Naive thymus-derived CD8-positive, alpha-beta T cell (primary cell): ENCODE measurements around the gene SOCS7. TPM values are rescaled to one million over a fixed set of nuclear protein-coding genes. Genes with fewer than 3 reads are reported as not detected.
"Not testable (repeated sequence)": the region's sequence is repeated elsewhere in the genome, so short reads cannot be mapped to it uniquely, and the experiment has no call there.

Source experiments
- ATAC-seq, 2 donors: fragments of 150-1000 bp; cut with Tn5 transposase in 1 of 2; sonication (Bioruptor Pico), chemical (Tn5 transposase) in 1 of 2; 1 replicate in 1 of 2; 2 replicates in 1 of 2; pipeline ENCODE4 v1.10.0; 2021; ENCODE audit warnings: mild to moderate bottlenecking in 2 of 2, moderate library complexity in 2 of 2
- POLR2A ChIA-PET: fragments of 350-600 bp; sonication (Branson Sonifier 250); formaldehyde crosslinking; loops from one replicate; lab custom pipeline; 2021; ENCODE audit warnings: antibody characterized with exemption; lab: Charles Lee
- DNase-seq, 10 donors: peaks; one replicate each; pipeline versions ENCODE4 v3.0.0 to v3.0.0-alpha.2; 2020 to 2022
- H3K27ac Mint-ChIP-seq, 10 donors: one replicate each; pipeline ENCODE4 v1.8.0; 2020 to 2022; ENCODE audit warnings: mild to moderate bottlenecking in 10 of 10, mixed read lengths in 10 of 10, moderate library complexity in 4 of 10, inconsistent platforms in 1 of 10
- H3K27me3 Mint-ChIP-seq, 5 donors: one replicate each; pipeline ENCODE4 v1.8.0; 2021 to 2022; ENCODE audit warnings: mixed read lengths in 5 of 5
- H3K36me3 Mint-ChIP-seq, 3 donors: one replicate each; pipeline ENCODE4 v1.8.0; 2020 to 2022; ENCODE audit warnings: mixed read lengths in 3 of 3, mild to moderate bottlenecking in 2 of 3, inconsistent platforms in 1 of 3
- H3K4me1 Mint-ChIP-seq, 4 donors: one replicate each; pipeline ENCODE4 v1.8.0; 2021 to 2022; ENCODE audit warnings: mixed read lengths in 4 of 4
- H3K4me3 Mint-ChIP-seq, 10 donors: one replicate each; pipeline ENCODE4 v1.8.0; 2020 to 2022; ENCODE audit warnings: mild to moderate bottlenecking in 10 of 10, mixed read lengths in 10 of 10, moderate library complexity in 6 of 10, inconsistent platforms in 1 of 10
- H3K9me3 Mint-ChIP-seq, 9 donors: one replicate each; pipeline ENCODE4 v1.8.0; 2020 to 2022; ENCODE audit warnings: mixed read lengths in 9 of 9, mild to moderate bottlenecking in 3 of 9, inconsistent platforms in 1 of 9, moderate library complexity in 1 of 9
- polyA plus RNA-seq, 3 donors: library from polyadenylated mRNA; unstranded; fragments of 300-500 nt; fragmentation: Illumina TruSeq; gene quantifications; one replicate each; pipeline ENCODE4 v1.2.3, GENCODE V29; 2021
- total RNA-seq, 8 experiments: library from RNA in 2 of 8; stranded (reverse) in 2 of 8; gene quantifications; one replicate each; pipeline ENCODE4 v1.2.3 and lab custom pipeline; 2021 to 2026

The SOCS7 gene
- total and polyA plus RNA-seq, 5 experiments from 2014 or later, result 0.66 to 21.7 (median 1.2) TPM

GRCh38 chr17:38428112-38428642, 76.5 kb downstream of the SOCS7 start, which contains the start of gene ARHGAP23:
Gene ARHGAP23, plus strand, starts transcription at chr17:38428464. Its CDS starts 22 bp downstream, at chr17:38428486.
- H3K36me3 Mint-ChIP-seq, result peaks cover 0 to 2% (median 0%) of the 10 kb centered on the region in 3 donors
- peak within 1 kb of the TSS; percentile 64 to 88 (median 82) for H3K4me3 Mint-ChIP-seq
- POLR2A ChIA-PET, result no interaction called here
- DNase-seq (peak in 8 of 10 donors; percentile 24 to 58 (median 36)), ATAC-seq (peak; percentile 59 to 74)
- no peaks in the 10 kb centered on the region for H3K9me3 Mint-ChIP-seq
- H3K27ac Mint-ChIP-seq, result peak within 1 kb of the TSS in 6 of 10 donors; percentile 35 to 78 (median 46)
- H3K27me3 Mint-ChIP-seq, result peaks cover 11 to 27% (median 17%) of the 10 kb centered on the region in 5 donors
- H3K4me1 Mint-ChIP-seq, result peaks cover 10 to 23% (median 14%) of the 10 kb centered on the region in 4 donors

- no peak overlapping the region for H3K27ac Mint-ChIP-seq
- DNase-seq, result no peak
- ATAC-seq, result peak; percentile 33 to 38
- peaks cover 8 to 21% (median 12%) of the 10 kb centered on the region in 5 donors for H3K27me3 Mint-ChIP-seq
- H3K36me3 Mint-ChIP-seq, result no peaks in the 10 kb centered on the region
- peaks cover 10 to 23% (median 13%) of the 10 kb centered on the region in 4 donors for H3K4me1 Mint-ChIP-seq
- H3K4me3 Mint-ChIP-seq, result peak overlapping the region; percentile 50 to 83 (median 70)
- POLR2A ChIA-PET, result no interaction called here
- no peaks in the 10 kb centered on the region for H3K9me3 Mint-ChIP-seq
Measured at GRCh38 chr17:38428643-38429371, 77.2 kb downstream of the SOCS7 start.

- no peaks in the 10 kb centered on the region for H3K36me3 Mint-ChIP-seq
- H3K9me3 Mint-ChIP-seq, result no peaks in the 10 kb centered on the region
- H3K27ac Mint-ChIP-seq, result peak overlapping the region in 3 of 10 donors; percentile 22 to 52 (median 25)
- peak overlapping the region; percentile 47 to 83 (median 70) for H3K4me3 Mint-ChIP-seq
- ATAC-seq (no peak), DNase-seq (no peak)
- peaks cover 10 to 21% (median 13%) of the 10 kb centered on the region in 4 donors for H3K4me1 Mint-ChIP-seq
- peaks cover 5 to 13% (median 12%) of the 10 kb centered on the region in 5 donors for H3K27me3 Mint-ChIP-seq
- POLR2A ChIA-PET, result no interaction called here
Measured at GRCh38 chr17:38429476-38430100, 77.9 kb downstream of the SOCS7 start.

GRCh38 chr17:38430316-38430715, 78.7 kb downstream of the SOCS7 start:
- H3K4me3 Mint-ChIP-seq, result peak overlapping the region in 6 of 10 donors; percentile 53 to 77 (median 67)
- H3K36me3 Mint-ChIP-seq, result no peaks in the 10 kb centered on the region
- H3K27me3 Mint-ChIP-seq, result peaks cover 1 to 7% (median 5%) of the 10 kb centered on the region in 5 donors
- no peak for ATAC-seq
- no peaks in the 10 kb centered on the region for H3K9me3 Mint-ChIP-seq
- DNase-seq, result no peak
- POLR2A ChIA-PET, result no interaction called here
- peak overlapping the region in 1 of 10 donors; percentile 50 for H3K27ac Mint-ChIP-seq
- H3K4me1 Mint-ChIP-seq, result peaks cover 8 to 15% (median 12%) of the 10 kb centered on the region in 4 donors

- peak overlapping the region in 1 of 10 donors; percentile 24 for H3K27ac Mint-ChIP-seq
- ATAC-seq (no peak), DNase-seq (no peak)
- no peaks in the 10 kb centered on the region for H3K9me3 Mint-ChIP-seq
- H3K36me3 Mint-ChIP-seq, result no peaks in the 10 kb centered on the region
- POLR2A ChIA-PET, result no interaction called here
- peak overlapping the region in 4 of 10 donors; percentile 0 to 13 (median 6) for H3K4me3 Mint-ChIP-seq
- peaks cover 0 to 4% (median 1%) of the 10 kb centered on the region in 5 donors for H3K27me3 Mint-ChIP-seq
- peaks cover 8 to 15% (median 11%) of the 10 kb centered on the region in 4 donors for H3K4me1 Mint-ChIP-seq
Measured at GRCh38 chr17:38430822-38431221, 79.2 kb downstream of the SOCS7 start.

GRCh38 chr17:38431346-38432145, 79.9 kb downstream of the SOCS7 start:
- Mint-ChIP-seq H3K9me3 (no peaks in the 10 kb centered on the region), H3K4me3 (peak overlapping the region in 4 of 10 donors; percentile 4 to 13 (median 7)), H3K36me3 (no peaks in the 10 kb centered on the region), H3K27ac (peak overlapping the region in 1 of 10 donors; percentile 24), H3K4me1 (peaks cover 8 to 15% (median 11%) of the 10 kb centered on the region in 4 donors), H3K27me3 (peaks cover 0 to 4% (median 0%) of the 10 kb centered on the region in 5 donors)
- DNase-seq (no peak), ATAC-seq (no peak)
- POLR2A ChIA-PET, result no interaction called here

- POLR2A ChIA-PET, result no interaction called here
- Mint-ChIP-seq H3K36me3 (no peaks in the 10 kb centered on the region), H3K9me3 (no peaks in the 10 kb centered on the region), H3K4me1 (peaks cover 0 to 4% (median 2%) of the 10 kb centered on the region in 4 donors), H3K27me3 (peaks cover 0 to 1% (median 0%) of the 10 kb centered on the region in 5 donors), H3K4me3 (no peak overlapping the region), H3K27ac (peak overlapping the region in 1 of 10 donors; percentile 23)
- no peak for DNase-seq
- no peak for ATAC-seq
Measured at GRCh38 chr17:38434178-38434665, 82.6 kb downstream of the SOCS7 start.

- H3K36me3 Mint-ChIP-seq, result no peaks in the 10 kb centered on the region
- no peak for DNase-seq
- peaks cover 0 to 2% (median 0%) of the 10 kb centered on the region in 5 donors for H3K27me3 Mint-ChIP-seq
- H3K9me3 Mint-ChIP-seq, result no peaks in the 10 kb centered on the region
- no peak overlapping the region for H3K4me3 Mint-ChIP-seq
- H3K4me1 Mint-ChIP-seq, result peaks cover 0 to 3% (median 0%) of the 10 kb centered on the region in 4 donors
- no peak for ATAC-seq
- POLR2A ChIA-PET, result no interaction called here
- H3K27ac Mint-ChIP-seq, result no peak overlapping the region
Measured at GRCh38 chr17:38435795-38436194, 84.2 kb downstream of the SOCS7 start.

- H3K27me3 Mint-ChIP-seq, result peaks cover 0 to 2% (median 0%) of the 10 kb centered on the region in 5 donors
- no peaks in the 10 kb centered on the region for H3K9me3 Mint-ChIP-seq
- ATAC-seq, result no peak
Measured at GRCh38 chr17:38436386-38436785, 84.7 kb downstream of the SOCS7 start.

GRCh38 chr17:38437313-38437712, 85.7 kb downstream of the SOCS7 start:
- H3K27ac Mint-ChIP-seq, H3K9me3 Mint-ChIP-seq, H3K4me3 Mint-ChIP-seq, H3K4me1 Mint-ChIP-seq, DNase-seq, ATAC-seq, H3K36me3 Mint-ChIP-seq, POLR2A ChIA-PET, H3K27me3 Mint-ChIP-seq: not testable (repeated sequence)

More at GRCh38 chr17:38436386-38436785, 84.7 kb downstream of the SOCS7 start:
- Mint-ChIP-seq H3K36me3 (no peaks in the 10 kb centered on the region), H3K4me1 (no peaks in the 10 kb centered on the region), H3K4me3 (no peak overlapping the region), H3K27ac (no peak overlapping the region)
- POLR2A ChIA-PET, result no interaction called here
- DNase-seq, result no peak

GRCh38 chr17:38439436-38439835, 87.8 kb downstream of the SOCS7 start:
- DNase-seq (no peak), ATAC-seq (no peak)
- Mint-ChIP-seq H3K4me3 (no peak overlapping the region), H3K27ac (no peak overlapping the region), H3K27me3 (peaks cover 0 to 6% (median 0%) of the 10 kb centered on the region in 5 donors), H3K9me3 (no peaks in the 10 kb centered on the region), H3K4me1 (peaks cover 0 to 14% (median 3%) of the 10 kb centered on the region in 4 donors), H3K36me3 (no peaks in the 10 kb centered on the region)
- POLR2A ChIA-PET, result no interaction called here
